Measurements from ENCODE around the gene PHGDH. TPM values are rescaled to one million over a fixed set of nuclear protein-coding genes. Genes with fewer than 3 reads are reported as not detected.
A peak's percentile ranks its signal among the peaks of the same experiment; 100 is the strongest.
"Not testable (repeated sequence)": the region's sequence is repeated elsewhere in the genome, so short reads cannot be mapped to it uniquely, and the experiment has no call there.

Gene PHGDH
- polyA plus RNA-seq, 4 donors: 1.3 to 205 (median 39.2) TPM

GRCh38 chr1:119683893-119684292 is 27.8 kb upstream of the PHGDH start:
- WGBS, 3 donors: 97 to 100% (median 98%) methylated on average over 1 of the region's 1 CpG
- no peak overlapping the region for H3K4me3 ChIP-seq (ENCODE audit: low read depth in 1 of 3, low read length in 3 of 3)
- no peaks in the 10 kb centered on the region for H3K27me3 ChIP-seq (ENCODE audit: control insufficient read depth in 3 of 3, insufficient read depth in 3 of 3, low read length in 3 of 3)
- H3K9me3 ChIP-seq (ENCODE audit: control insufficient read depth in 2 of 2, insufficient read depth in 1 of 2, low read depth in 1 of 2, low read length in 1 of 2): no peaks in the 10 kb centered on the region
- no peaks in the 10 kb centered on the region for H3K4me1 ChIP-seq (ENCODE audit: control insufficient read depth in 3 of 3, insufficient read depth in 2 of 3, low read depth in 1 of 3, low read length in 2 of 3)
- no peak overlapping the region for H3K27ac ChIP-seq (ENCODE audit: low read depth in 1 of 3, low read length in 2 of 3)
- FAIRE-seq (no peak), DNase-seq (no peak)
- H3K36me3 ChIP-seq (ENCODE audit: control insufficient read depth in 3 of 3, insufficient read depth in 2 of 3, low read depth in 1 of 3, low read length in 3 of 3): no peaks in the 10 kb centered on the region

DNA sequence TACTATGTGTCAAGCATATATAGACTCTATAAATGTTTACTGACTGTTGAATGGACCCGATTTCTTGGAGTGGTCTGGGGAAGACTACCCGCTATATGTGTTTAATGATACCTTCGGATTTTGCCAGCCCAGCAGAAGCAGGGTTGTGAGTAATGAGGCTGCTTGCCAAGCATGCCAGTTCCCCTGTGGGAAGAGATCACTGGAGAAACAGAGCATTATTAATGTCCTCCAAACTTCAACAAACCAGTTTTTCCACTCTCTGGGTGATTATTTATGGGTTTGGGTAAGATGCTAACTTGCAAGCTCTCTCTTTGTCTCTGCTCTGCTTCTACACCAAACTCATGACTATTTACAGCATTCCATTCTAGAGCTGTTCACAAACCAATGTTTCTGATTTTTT is 25.1 kb upstream of the PHGDH start:
- Histone ChIP-seq H3K27ac (ENCODE audit: low read depth in 1 of 3, low read length in 2 of 3) (no peak overlapping the region), H3K4me1 (ENCODE audit: control insufficient read depth in 3 of 3, insufficient read depth in 2 of 3, low read depth in 1 of 3, low read length in 2 of 3) (no peaks in the 10 kb centered on the region), H3K4me3 (ENCODE audit: low read depth in 1 of 3, low read length in 3 of 3) (no peak overlapping the region), H3K27me3 (ENCODE audit: control insufficient read depth in 3 of 3, insufficient read depth in 3 of 3, low read length in 3 of 3) (no peaks in the 10 kb centered on the region), H3K36me3 (ENCODE audit: control insufficient read depth in 3 of 3, insufficient read depth in 2 of 3, low read depth in 1 of 3, low read length in 3 of 3) (no peaks in the 10 kb centered on the region), H3K9me3 (ENCODE audit: control insufficient read depth in 2 of 2, insufficient read depth in 1 of 2, low read depth in 1 of 2, low read length in 1 of 2) (no peaks in the 10 kb centered on the region)
- FAIRE-seq: no peak
- DNase-seq: no peak
- WGBS, 3 donors: 51 to 79% (median 64%) methylated on average over 3 of the region's 3 CpGs

DNA sequence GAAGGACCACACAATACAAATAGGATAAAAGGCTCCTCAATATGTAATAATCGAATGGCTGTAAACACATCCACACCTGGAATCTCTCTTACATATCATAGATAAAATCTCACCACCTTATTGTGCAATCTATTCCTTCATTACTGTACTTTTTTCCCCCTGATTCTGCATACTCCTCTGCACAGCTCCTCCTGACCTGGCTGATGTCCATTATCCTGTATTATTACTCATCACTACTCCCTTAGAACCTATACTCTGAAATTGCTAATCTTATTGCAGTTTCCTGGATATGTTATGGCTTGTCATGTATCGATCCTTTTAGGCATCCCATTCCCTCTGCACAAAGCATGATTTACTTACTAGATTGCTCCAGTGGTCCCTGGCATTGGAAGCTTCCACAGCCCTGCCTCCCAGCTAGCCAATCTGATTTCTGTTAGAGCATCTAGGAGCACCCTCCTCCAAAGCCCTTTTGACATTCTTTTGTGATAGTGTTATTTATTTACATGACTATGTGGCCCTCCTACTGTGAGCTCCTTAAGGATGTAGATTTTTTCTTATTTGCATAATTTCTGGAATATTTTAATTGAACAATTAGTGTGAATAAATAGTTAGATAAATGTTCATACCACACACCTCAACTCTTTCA is 24.2 kb upstream of the PHGDH start:
- FAIRE-seq (no peak), DNase-seq (no peak)
- Histone ChIP-seq H3K4me3 (ENCODE audit: low read depth in 1 of 3, low read length in 3 of 3) (no peak overlapping the region), H3K27me3 (ENCODE audit: control insufficient read depth in 3 of 3, insufficient read depth in 3 of 3, low read length in 3 of 3) (no peaks in the 10 kb centered on the region), H3K4me1 (ENCODE audit: control insufficient read depth in 3 of 3, insufficient read depth in 2 of 3, low read depth in 1 of 3, low read length in 2 of 3) (no peaks in the 10 kb centered on the region), H3K9me3 (ENCODE audit: control insufficient read depth in 2 of 2, insufficient read depth in 1 of 2, low read depth in 1 of 2, low read length in 1 of 2) (no peaks in the 10 kb centered on the region), H3K36me3 (ENCODE audit: control insufficient read depth in 3 of 3, insufficient read depth in 2 of 3, low read depth in 1 of 3, low read length in 3 of 3) (no peaks in the 10 kb centered on the region), H3K27ac (ENCODE audit: low read depth in 1 of 3, low read length in 2 of 3) (no peak overlapping the region)
- 66 to 74% (median 68%) methylated on average over 2 of the region's 2 CpGs for WGBS, 3 donors

- H3K9me3 ChIP-seq (ENCODE audit: control insufficient read depth in 2 of 2, insufficient read depth in 1 of 2, low read depth in 1 of 2, low read length in 1 of 2): no peaks in the 10 kb centered on the region
- H3K36me3 ChIP-seq (ENCODE audit: control insufficient read depth in 3 of 3, insufficient read depth in 2 of 3, low read depth in 1 of 3, low read length in 3 of 3): no peaks in the 10 kb centered on the region
- H3K27me3 ChIP-seq (ENCODE audit: control insufficient read depth in 3 of 3, insufficient read depth in 3 of 3, low read length in 3 of 3): no peaks in the 10 kb centered on the region
- no peak overlapping the region for H3K27ac ChIP-seq (ENCODE audit: low read depth in 1 of 3, low read length in 2 of 3)
- no peak for DNase-seq
- FAIRE-seq: no peak
- no peaks in the 10 kb centered on the region for H3K4me1 ChIP-seq (ENCODE audit: control insufficient read depth in 3 of 3, insufficient read depth in 2 of 3, low read depth in 1 of 3, low read length in 2 of 3)
- H3K4me3 ChIP-seq (ENCODE audit: low read depth in 1 of 3, low read length in 3 of 3): no peak overlapping the region
Observed at GRCh38 chr1:119688810-119689209, 22.9 kb upstream of the PHGDH start.

- Histone ChIP-seq H3K4me1 (ENCODE audit: control insufficient read depth in 3 of 3, insufficient read depth in 2 of 3, low read depth in 1 of 3, low read length in 2 of 3) (no peaks in the 10 kb centered on the region), H3K36me3 (ENCODE audit: control insufficient read depth in 3 of 3, insufficient read depth in 2 of 3, low read depth in 1 of 3, low read length in 3 of 3) (no peaks in the 10 kb centered on the region), H3K27ac (ENCODE audit: low read depth in 1 of 3, low read length in 2 of 3) (no peak overlapping the region), H3K4me3 (ENCODE audit: low read depth in 1 of 3, low read length in 3 of 3) (no peak overlapping the region), H3K9me3 (ENCODE audit: control insufficient read depth in 2 of 2, insufficient read depth in 1 of 2, low read depth in 1 of 2, low read length in 1 of 2) (no peaks in the 10 kb centered on the region), H3K27me3 (ENCODE audit: control insufficient read depth in 3 of 3, insufficient read depth in 3 of 3, low read length in 3 of 3) (no peaks in the 10 kb centered on the region)
- DNase-seq (no peak), FAIRE-seq (no peak)
Observed at GRCh38 chr1:119689511-119689910, 22.2 kb upstream of the PHGDH start.

DNA sequence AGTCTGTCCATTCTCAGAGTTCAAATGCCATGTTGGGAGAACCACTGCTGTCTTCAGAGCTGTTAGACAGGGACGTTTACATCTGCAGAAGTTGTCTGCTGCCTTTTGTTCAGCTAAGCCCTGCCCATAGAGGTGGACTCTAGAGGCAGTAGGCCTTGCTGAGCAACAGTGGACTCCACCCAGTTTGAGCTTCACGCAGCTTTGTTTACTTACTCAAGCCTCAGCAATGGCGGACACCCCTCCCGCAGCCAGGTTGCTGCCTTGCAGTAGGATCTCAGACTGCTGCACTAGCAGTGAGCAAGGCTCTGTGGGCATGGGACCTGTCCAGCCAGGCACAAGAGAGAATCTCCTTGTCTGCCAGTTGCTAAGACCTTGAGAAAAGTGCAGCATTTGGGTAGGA is 14.9 kb upstream of the PHGDH start:
- not testable (repeated sequence) for H3K27me3 ChIP-seq (ENCODE audit: control insufficient read depth in 3 of 3, insufficient read depth in 3 of 3, low read length in 3 of 3); H3K27ac ChIP-seq (ENCODE audit: low read depth in 1 of 3, low read length in 2 of 3); FAIRE-seq; H3K4me1 ChIP-seq (ENCODE audit: control insufficient read depth in 3 of 3, insufficient read depth in 2 of 3, low read depth in 1 of 3, low read length in 2 of 3); H3K36me3 ChIP-seq (ENCODE audit: control insufficient read depth in 3 of 3, insufficient read depth in 2 of 3, low read depth in 1 of 3, low read length in 3 of 3); H3K4me3 ChIP-seq (ENCODE audit: low read depth in 1 of 3, low read length in 3 of 3)
- 39 to 46% (median 46%) methylated on average over 4 of the region's 4 CpGs for WGBS, 3 donors
- H3K9me3 ChIP-seq (ENCODE audit: control insufficient read depth in 2 of 2, insufficient read depth in 1 of 2, low read depth in 1 of 2, low read length in 1 of 2): peaks cover under 1 to 13% of the 10 kb centered on the region in 2 donors
- peak in 1 of 2 donors; percentile 49 for DNase-seq

GRCh38 chr1:119697598-119697997 is 14.1 kb upstream of the PHGDH start:
- WGBS, 3 donors: 78 to 86% (median 84%) methylated on average over 3 of the region's 3 CpGs
- no peak for FAIRE-seq

DNA sequence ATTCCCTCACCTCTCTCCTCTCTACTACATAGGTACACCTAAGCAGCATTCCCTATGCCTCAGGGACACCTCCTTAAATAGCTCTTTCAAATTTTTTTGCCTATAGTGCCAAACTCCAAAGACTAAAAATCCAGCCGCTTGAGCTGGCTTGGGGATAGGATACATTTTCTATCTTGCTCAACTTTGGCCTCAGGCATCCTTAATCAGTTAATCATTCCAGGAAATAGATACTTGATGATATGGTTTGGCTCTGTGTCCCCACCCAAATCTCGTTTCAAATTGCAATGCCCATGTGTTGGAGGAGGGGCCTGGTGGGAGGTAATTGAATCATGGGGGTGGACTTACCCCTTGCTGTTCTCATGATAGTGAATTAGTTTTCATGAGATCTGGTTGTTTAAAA is 11.4 kb upstream of the PHGDH start:
- FAIRE-seq (no peak), DNase-seq (no peak)
- Histone ChIP-seq H3K9me3 (ENCODE audit: control insufficient read depth in 2 of 2, insufficient read depth in 1 of 2, low read depth in 1 of 2, low read length in 1 of 2) (peaks cover 2 to 17% of the 10 kb centered on the region in 2 donors), H3K4me3 (ENCODE audit: low read depth in 1 of 3, low read length in 3 of 3) (no peak overlapping the region), H3K27me3 (ENCODE audit: control insufficient read depth in 3 of 3, insufficient read depth in 3 of 3, low read length in 3 of 3) (peaks cover 0 to 3% (median 0%) of the 10 kb centered on the region in 3 donors), H3K4me1 (ENCODE audit: control insufficient read depth in 3 of 3, insufficient read depth in 2 of 3, low read depth in 1 of 3, low read length in 2 of 3) (no peaks in the 10 kb centered on the region), H3K36me3 (ENCODE audit: control insufficient read depth in 3 of 3, insufficient read depth in 2 of 3, low read depth in 1 of 3, low read length in 3 of 3) (no peaks in the 10 kb centered on the region), H3K27ac (ENCODE audit: low read depth in 1 of 3, low read length in 2 of 3) (no peak overlapping the region)
- 46 to 59% (median 48%) methylated on average over 2 of the region's 2 CpGs for WGBS, 3 donors

More at GRCh38 chr1:119697598-119697997, 14.1 kb upstream of the PHGDH start:
- no peak for DNase-seq
- H3K27ac ChIP-seq (ENCODE audit: low read depth in 1 of 3, low read length in 2 of 3): no peak overlapping the region
- H3K4me3 ChIP-seq (ENCODE audit: low read depth in 1 of 3, low read length in 3 of 3): no peak overlapping the region
- H3K9me3 ChIP-seq (ENCODE audit: control insufficient read depth in 2 of 2, insufficient read depth in 1 of 2, low read depth in 1 of 2, low read length in 1 of 2): peaks cover 2 to 17% of the 10 kb centered on the region in 2 donors
- no peaks in the 10 kb centered on the region for H3K36me3 ChIP-seq (ENCODE audit: control insufficient read depth in 3 of 3, insufficient read depth in 2 of 3, low read depth in 1 of 3, low read length in 3 of 3)
- no peaks in the 10 kb centered on the region for H3K4me1 ChIP-seq (ENCODE audit: control insufficient read depth in 3 of 3, insufficient read depth in 2 of 3, low read depth in 1 of 3, low read length in 2 of 3)
- peaks cover 0 to 3% (median 0%) of the 10 kb centered on the region in 3 donors for H3K27me3 ChIP-seq (ENCODE audit: control insufficient read depth in 3 of 3, insufficient read depth in 3 of 3, low read length in 3 of 3)

DNA sequence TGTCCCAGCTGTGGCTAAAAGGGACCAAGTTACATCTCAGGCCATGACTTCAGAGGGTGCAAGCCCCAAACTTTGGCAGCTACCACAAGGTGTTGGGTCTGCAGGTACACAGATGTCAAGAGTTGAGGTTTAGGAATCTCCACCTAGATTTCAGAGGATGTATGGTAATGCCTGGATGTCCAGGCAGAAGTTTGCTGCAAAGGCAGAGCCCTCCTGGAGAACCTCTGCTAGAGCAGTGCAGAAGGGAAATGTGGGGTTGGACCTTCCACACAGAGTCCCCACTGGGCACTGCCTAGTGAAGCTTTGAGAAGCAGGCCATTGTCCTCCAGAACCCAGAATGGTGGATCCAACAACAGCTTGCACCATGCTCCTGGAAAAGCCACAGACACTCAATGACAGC is 10.1 kb upstream of the PHGDH start:
- FAIRE-seq: no peak
- Histone ChIP-seq H3K27ac (ENCODE audit: low read depth in 1 of 3, low read length in 2 of 3) (no peak overlapping the region), H3K27me3 (ENCODE audit: control insufficient read depth in 3 of 3, insufficient read depth in 3 of 3, low read length in 3 of 3) (peaks cover 0 to 3% (median 0%) of the 10 kb centered on the region in 3 donors), H3K4me1 (ENCODE audit: control insufficient read depth in 3 of 3, insufficient read depth in 2 of 3, low read depth in 1 of 3, low read length in 2 of 3) (no peaks in the 10 kb centered on the region), H3K9me3 (ENCODE audit: control insufficient read depth in 2 of 2, insufficient read depth in 1 of 2, low read depth in 1 of 2, low read length in 1 of 2) (peaks cover 2 to 17% of the 10 kb centered on the region in 2 donors), H3K4me3 (ENCODE audit: low read depth in 1 of 3, low read length in 3 of 3) (no peak overlapping the region), H3K36me3 (ENCODE audit: control insufficient read depth in 3 of 3, insufficient read depth in 2 of 3, low read depth in 1 of 3, low read length in 3 of 3) (no peaks in the 10 kb centered on the region)
- DNase-seq: no peak

All from small intestine (tissue), 7 donors.